Stimulated activated CD8-positive, alpha-beta memory T cell treated with anti-CD3 and anti-CD28 coated beads, Interleukin-7, amount 100 ng/mL, for 24 hours (primary cell): ENCODE measurements around the gene ACOXL.

Experiments used
- DNase-seq: peaks from one replicate; pipeline ENCODE4 v3.0.0-alpha.2; 2020; ENCODE audit warnings: low read depth

The ACOXL gene

GRCh38 chr2:110755491-110756078 lies 23.2 kb downstream of the ACOXL start:
- no peak for DNase-seq

DNA sequence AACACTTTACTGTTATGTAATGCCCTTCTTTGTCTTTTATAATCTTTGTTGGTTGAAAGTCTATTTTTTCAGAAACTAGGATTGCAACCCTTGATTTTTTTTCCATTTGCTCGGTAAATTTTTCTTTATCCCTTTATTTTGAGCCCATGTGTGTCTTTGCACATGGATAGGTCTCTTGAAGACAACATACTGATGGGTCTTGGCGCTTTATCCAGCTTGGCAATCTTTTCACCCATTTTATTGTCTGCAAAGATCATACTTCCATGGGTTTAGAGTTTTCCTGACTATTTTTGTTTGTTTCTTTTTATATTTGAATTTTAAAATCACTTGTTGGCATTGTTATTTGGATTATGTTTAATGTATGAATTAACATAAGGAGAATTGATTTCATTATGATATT lies 27.0 kb downstream of the ACOXL start:
- DNase-seq: no peak

DNA sequence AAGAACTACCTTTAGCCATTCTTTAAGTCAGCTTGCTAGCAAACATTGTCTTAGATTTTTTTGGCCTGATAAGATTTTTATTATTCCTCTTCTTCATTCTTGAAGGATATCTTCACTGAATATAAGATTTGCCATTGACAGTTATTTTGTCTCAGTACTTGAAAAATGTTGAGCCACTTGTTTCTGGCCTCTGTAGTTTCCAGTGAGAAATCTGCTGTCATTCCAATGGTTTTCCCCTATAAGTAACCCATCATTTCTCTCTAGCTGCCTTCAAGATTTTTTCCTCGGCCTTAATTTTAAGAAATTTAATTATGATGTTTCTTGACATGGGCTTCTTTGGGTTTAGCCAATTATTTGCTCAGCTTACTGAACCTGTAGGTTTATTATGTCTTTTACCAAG lies 32.6 kb downstream of the ACOXL start:
- no peak for DNase-seq

- no peak for DNase-seq
These were observed 33.9 kb downstream of the ACOXL start for GRCh38 chr2:110766291-110766690.

DNA sequence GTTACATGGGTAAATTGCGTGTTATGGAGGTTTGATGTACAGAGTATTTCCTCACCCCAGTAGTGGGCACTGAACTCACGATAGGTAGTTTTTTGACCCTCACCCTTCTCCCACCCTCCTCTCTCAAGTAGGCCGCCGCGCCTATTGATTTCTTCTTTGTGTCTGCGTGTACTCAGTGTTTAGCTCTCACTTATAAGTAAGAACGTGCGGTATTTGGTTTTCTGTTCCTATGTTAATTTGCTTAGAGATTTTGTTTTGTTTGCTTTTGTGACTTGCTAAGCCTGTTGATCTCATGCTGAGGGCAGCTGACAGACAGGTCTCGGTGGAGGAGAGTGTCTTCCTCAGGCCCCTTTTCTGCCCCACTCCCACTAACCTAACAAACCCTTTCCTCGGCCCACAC lies 36.2 kb downstream of the ACOXL start:
- DNase-seq: no peak

GRCh38 chr2:110770404-110770958 lies 38.1 kb downstream of the ACOXL start:
- DNase-seq: no peak

DNA sequence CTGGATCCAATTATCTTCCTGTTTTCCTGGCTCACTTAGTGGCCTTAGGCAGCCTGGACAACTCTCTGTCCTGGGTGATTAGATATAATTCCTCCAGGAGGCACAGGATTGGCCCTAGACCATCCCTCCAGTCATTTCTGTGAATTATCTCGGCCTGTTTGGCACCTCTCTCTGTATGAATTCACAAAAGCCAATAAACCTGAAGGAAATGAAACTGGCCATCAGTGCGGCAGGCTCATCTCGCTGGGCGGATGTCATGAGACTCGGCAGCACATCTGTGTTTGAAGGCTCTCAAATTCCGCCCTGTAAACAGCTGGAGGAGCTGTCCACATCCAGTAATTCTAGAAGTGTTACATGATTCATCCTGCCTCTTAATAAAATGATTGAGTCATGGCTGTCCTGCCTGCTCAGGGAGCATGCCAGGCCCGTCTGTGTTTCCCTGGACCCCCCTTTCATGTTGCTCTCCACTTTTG lies 38.6 kb downstream of the ACOXL start:
- no peak for DNase-seq

- DNase-seq: no peak
These were observed 39.4 kb downstream of the ACOXL start for GRCh38 chr2:110771547-110772382.

GRCh38 chr2:110772383-110772755 lies 40.0 kb downstream of the ACOXL start:
- DNase-seq: no peak

- DNase-seq: no peak
These were observed 41.1 kb downstream of the ACOXL start for GRCh38 chr2:110773401-110773921.

DNA sequence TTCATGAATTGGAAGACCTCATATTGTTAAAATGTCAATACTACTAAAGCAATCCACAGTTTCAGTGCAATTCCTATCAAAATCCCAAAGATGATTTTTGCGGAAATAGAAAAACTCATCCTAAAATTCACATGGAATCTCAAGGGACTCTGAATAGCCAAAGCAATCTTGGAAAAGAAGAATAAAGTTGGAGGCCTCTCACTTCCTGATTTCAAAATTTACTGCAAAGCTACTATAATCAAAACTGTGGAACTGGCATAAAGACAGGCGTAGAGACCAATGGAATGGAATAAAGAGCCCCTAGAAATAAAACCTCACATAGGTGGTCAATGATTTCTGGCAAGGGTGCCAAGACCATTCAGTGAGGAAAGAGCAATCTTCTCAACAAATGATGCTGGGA lies 42.3 kb downstream of the ACOXL start:
- no peak for DNase-seq

DNA sequence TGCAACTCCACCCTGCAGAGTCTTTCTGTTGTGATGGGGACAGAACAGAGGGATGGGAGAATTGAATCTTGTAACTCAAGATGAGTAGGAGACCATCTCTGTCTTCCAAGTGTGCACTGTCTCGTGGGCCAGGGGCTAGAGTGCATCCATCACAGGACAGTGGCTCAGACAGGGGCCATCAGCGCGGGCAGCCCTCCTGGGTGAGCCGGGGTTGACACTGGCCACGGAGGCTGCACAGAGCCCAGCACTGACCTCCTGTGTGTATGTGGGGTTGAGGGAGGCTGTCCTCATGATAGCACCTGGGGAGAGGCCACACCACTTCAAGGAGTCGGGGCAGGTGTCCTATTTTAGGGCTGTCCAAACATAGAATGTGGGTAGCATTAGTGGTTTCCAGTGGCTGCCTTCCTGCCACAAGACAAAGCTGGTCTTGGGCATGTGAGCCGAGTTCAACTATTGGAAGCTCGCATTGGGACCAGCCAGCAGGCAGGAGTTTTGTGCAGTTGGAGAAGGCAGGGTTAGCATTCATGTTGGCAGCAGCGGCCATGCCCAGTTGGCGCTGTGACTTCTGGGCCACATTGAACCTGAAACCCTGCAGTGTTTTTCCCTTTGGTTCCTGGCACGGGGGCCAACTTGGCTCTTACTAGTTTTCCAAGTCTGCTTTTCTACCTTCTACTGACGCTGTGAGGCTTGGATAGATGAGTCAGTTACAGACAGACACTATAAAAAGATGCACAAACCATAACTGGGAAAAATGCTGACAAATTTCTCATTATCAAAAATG lies 45.3 kb downstream of the ACOXL start:
- no peak for DNase-seq

DNA sequence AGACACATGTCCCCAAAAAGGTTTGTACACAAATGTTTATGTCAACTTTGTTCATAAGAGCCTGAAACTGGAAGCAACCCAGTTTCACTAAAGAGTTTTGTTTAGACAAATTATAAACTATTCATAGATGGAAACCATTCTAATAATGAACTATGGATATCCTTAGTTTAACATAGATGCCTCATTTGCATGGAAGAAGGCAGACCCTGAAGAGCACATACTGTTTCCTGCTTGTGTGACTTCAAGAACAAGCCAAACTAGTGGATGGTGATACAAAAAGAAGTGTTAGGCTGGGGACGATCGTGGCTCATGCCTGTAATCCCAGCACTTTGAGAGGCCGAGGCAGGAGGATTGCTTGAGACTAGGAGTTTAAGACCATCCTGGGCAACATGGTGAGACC lies 48.1 kb downstream of the ACOXL start:
- DNase-seq: no peak

GRCh38 chr2:110783196-110783873 lies 51.0 kb downstream of the ACOXL start:
- DNase-seq: no peak

GRCh38 chr2:110784047-110784631 lies 51.8 kb downstream of the ACOXL start:
- DNase-seq: no peak

- DNase-seq: no peak
These were observed 53.1 kb downstream of the ACOXL start for GRCh38 chr2:110785439-110785838.

DNA sequence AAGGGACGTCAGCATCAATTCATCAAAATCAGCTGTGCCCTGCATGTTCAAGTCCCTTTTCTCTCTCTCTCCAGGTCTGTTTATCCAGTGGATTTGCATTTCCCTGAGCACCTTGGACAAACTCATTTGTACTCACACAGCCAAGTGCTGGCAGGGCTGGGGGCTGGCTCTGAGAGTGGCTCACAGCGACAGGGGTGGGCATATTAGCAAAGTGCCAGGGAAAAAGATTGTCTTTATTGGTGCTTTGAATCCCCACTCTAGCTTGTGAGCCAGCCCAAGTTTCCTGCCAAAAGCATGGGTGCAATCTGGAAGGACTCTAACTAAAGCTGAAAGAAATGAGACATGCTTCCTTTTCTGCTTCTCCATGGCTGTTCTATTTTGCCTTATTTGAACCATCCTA lies 56.6 kb downstream of the ACOXL start:
- DNase-seq: no peak

- no peak for DNase-seq
These were observed 57.3 kb downstream of the ACOXL start for GRCh38 chr2:110789706-110790105.

- no peak for DNase-seq
These were observed 58.5 kb downstream of the ACOXL start for GRCh38 chr2:110790907-110791306.

DNA sequence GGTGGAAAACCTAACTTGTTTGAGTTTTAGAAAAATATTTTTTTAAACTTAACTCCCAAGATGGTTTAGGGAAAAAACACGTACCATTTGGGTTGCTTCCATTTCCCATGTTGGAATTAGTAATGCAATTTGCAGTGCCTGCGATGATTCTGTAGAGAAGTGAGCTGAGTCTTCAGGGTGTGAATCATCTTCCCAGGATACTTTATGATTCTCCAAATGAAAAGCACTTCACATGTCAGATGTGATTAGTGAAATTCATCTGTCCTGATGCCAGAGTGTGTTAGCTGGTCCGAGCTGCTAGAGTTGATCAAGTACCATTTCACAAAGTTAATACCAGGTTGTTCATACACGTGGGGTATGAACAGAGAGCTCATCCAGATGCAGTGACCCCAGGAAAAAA lies 59.1 kb downstream of the ACOXL start:
- DNase-seq: no peak

DNA sequence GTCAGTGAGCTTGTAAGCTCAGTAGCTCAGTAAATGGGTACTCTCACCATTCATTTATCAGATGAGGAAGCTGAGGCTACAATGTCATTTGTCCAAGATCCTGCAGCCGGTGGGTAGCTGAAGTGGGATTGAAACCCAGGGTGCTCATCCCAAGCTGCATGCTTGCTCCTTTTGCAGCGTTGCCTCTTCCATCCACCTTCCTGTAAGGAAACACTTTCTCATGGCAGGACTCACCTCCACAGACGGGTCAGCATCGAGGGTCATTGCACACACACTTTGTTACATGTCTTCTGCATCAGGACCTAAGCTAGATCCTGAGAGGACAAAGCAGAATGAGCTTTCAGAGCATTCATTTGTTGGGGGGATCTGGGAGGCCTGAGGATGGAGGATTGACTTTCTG lies 60.7 kb downstream of the ACOXL start:
- no peak for DNase-seq
